Measurements from ENCODE around the gene IGFN1.

DNA sequence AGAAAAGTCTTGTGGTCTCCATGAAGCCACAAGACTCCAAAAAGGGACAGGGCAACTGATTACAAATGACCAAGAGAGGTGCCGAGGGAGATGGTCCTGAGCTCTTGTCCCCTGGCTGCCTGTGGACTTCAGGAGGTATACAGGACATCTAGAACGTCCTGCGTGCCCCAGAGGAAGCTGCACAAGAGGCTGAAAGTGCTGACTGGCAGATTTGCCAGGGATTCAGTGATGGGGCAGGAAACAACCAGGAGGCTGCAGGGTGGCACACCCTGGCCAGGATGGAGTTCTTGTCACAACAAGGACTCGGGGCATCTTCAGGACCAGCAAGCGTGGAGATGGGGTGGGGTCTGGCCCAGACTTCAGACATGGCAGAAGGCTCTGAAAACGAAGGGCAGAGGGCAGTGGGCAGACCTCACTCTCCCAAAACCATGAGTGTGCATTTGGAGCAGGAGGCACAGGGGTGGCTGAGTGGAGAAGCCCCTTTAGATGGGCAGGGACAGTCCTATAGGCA is 79.3 kb downstream of the IGFN1 start:
- TF ChIP-seq, protein P1, sequence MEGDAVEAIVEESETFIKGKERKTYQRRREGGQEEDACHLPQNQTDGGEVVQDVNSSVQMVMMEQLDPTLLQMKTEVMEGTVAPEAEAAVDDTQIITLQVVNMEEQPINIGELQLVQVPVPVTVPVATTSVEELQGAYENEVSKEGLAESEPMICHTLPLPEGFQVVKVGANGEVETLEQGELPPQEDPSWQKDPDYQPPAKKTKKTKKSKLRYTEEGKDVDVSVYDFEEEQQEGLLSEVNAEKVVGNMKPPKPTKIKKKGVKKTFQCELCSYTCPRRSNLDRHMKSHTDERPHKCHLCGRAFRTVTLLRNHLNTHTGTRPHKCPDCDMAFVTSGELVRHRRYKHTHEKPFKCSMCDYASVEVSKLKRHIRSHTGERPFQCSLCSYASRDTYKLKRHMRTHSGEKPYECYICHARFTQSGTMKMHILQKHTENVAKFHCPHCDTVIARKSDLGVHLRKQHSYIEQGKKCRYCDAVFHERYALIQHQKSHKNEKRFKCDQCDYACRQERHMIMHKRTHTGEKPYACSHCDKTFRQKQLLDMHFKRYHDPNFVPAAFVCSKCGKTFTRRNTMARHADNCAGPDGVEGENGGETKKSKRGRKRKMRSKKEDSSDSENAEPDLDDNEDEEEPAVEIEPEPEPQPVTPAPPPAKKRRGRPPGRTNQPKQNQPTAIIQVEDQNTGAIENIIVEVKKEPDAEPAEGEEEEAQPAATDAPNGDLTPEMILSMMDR (IDR thresholded peaks at IDR 0.05; ENCODE audit: poor library complexity, severe bottlenecking) = no peak
- TF ChIP-seq, protein P2, sequence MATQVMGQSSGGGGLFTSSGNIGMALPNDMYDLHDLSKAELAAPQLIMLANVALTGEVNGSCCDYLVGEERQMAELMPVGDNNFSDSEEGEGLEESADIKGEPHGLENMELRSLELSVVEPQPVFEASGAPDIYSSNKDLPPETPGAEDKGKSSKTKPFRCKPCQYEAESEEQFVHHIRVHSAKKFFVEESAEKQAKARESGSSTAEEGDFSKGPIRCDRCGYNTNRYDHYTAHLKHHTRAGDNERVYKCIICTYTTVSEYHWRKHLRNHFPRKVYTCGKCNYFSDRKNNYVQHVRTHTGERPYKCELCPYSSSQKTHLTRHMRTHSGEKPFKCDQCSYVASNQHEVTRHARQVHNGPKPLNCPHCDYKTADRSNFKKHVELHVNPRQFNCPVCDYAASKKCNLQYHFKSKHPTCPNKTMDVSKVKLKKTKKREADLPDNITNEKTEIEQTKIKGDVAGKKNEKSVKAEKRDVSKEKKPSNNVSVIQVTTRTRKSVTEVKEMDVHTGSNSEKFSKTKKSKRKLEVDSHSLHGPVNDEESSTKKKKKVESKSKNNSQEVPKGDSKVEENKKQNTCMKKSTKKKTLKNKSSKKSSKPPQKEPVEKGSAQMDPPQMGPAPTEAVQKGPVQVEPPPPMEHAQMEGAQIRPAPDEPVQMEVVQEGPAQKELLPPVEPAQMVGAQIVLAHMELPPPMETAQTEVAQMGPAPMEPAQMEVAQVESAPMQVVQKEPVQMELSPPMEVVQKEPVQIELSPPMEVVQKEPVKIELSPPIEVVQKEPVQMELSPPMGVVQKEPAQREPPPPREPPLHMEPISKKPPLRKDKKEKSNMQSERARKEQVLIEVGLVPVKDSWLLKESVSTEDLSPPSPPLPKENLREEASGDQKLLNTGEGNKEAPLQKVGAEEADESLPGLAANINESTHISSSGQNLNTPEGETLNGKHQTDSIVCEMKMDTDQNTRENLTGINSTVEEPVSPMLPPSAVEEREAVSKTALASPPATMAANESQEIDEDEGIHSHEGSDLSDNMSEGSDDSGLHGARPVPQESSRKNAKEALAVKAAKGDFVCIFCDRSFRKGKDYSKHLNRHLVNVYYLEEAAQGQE (IDR thresholded peaks at IDR 0.05; ENCODE audit: borderline replicate concordance) = no peak
- TF ChIP-seq TAF1 (IDR thresholded peaks at IDR 0.05; ENCODE audit: low read depth) = no peak
